ENCODE results near the gene INTS6.

The INTS6 gene

GRCh38 chr13:51311957-51312520, 140.8 kb downstream of the INTS6 start:
- no peak for DNase-seq

All from NCI-H187 (cell line).